ENCODE measurements around the gene UBXN11.

GRCh38 chr1:26338670-26339069, 32.2 kb upstream of the UBXN11 start:
- TF ChIP-seq, protein P1, sequence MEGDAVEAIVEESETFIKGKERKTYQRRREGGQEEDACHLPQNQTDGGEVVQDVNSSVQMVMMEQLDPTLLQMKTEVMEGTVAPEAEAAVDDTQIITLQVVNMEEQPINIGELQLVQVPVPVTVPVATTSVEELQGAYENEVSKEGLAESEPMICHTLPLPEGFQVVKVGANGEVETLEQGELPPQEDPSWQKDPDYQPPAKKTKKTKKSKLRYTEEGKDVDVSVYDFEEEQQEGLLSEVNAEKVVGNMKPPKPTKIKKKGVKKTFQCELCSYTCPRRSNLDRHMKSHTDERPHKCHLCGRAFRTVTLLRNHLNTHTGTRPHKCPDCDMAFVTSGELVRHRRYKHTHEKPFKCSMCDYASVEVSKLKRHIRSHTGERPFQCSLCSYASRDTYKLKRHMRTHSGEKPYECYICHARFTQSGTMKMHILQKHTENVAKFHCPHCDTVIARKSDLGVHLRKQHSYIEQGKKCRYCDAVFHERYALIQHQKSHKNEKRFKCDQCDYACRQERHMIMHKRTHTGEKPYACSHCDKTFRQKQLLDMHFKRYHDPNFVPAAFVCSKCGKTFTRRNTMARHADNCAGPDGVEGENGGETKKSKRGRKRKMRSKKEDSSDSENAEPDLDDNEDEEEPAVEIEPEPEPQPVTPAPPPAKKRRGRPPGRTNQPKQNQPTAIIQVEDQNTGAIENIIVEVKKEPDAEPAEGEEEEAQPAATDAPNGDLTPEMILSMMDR (conservative IDR thresholded peaks at IDR 0.05; ENCODE audit: low read length), result no peak
- TF ChIP-seq EZH2phosphoT487 (IDR thresholded peaks at IDR 0.05; ENCODE audit: borderline replicate concordance), result no peak

Data from Loucy (cell line).